GM23338 (cell line): Measurements from ENCODE around the gene ANKMY2. TPM values are rescaled to one million over a fixed set of nuclear protein-coding genes. Genes with fewer than 3 reads are reported as not detected.

Experiments
- ATAC-seq: fragments of 200-7000 bp; cut with Tn5 transposase; 3 replicates; pipeline ENCODE4 v1.9.1; 2020
- DNase-seq: peaks from one replicate; pipeline ENCODE4 v3.0.0-alpha.2; 2015; ENCODE audit warnings: low spot score
- H2AFZ ChIP-seq: fragments of 200-600 bp; sonication (generic); 2 replicates; pipeline ENCODE4 v1.8.0; 2016; ENCODE audit warnings: antibody characterized with exemption, mild to moderate bottlenecking, moderate library complexity
- H3F3A ChIP-seq: fragments of 200-600 bp; sonication (generic); replicated peaks from 2 replicates; pipeline ENCODE4 v1.8.0; 2017; ENCODE audit warnings: antibody characterized with exemption, mixed run types, low read depth
- H3K27ac ChIP-seq: fragments of 200-600 bp; sonication (generic); 2 replicates; pipeline ENCODE4 v1.6.1; 2016; ENCODE audit warnings: low read depth
- H3K27me3 ChIP-seq: fragments of 200-600 bp; sonication (generic); 2 replicates; pipeline ENCODE4 v1.8.0; 2016; ENCODE audit warnings: mild to moderate bottlenecking, mixed run types, moderate library complexity; ENCODE audit not compliant: insufficient read depth
- H3K36me3 ChIP-seq: fragments of 200-600 bp; sonication (generic); 2 replicates; pipeline ENCODE4 v1.8.0; 2016; ENCODE audit warnings: mild to moderate bottlenecking; ENCODE audit not compliant: insufficient read depth
- H3K4me1 ChIP-seq: fragments of 200-600 bp; sonication (generic); 2 replicates; pipeline ENCODE4 v1.8.0; 2016; ENCODE audit warnings: mild to moderate bottlenecking, moderate library complexity; ENCODE audit not compliant: insufficient read depth
- H3K4me2 ChIP-seq: fragments of 200-600 bp; sonication (generic); 2 replicates; pipeline ENCODE4 v1.7.1; 2017; ENCODE audit warnings: mixed run types
- H3K4me3 ChIP-seq: fragments of 200-600 bp; sonication (generic); 2 replicates; pipeline ENCODE4 v1.6.1; 2016; ENCODE audit warnings: mixed run types
- H3K79me2 ChIP-seq: fragments of 200-600 bp; sonication (generic); replicated peaks from 2 replicates; pipeline ENCODE4 v1.8.0; 2017; ENCODE audit warnings: mild to moderate bottlenecking; ENCODE audit not compliant: insufficient read depth
- H3K9me2 ChIP-seq: fragments of 200-600 bp; sonication (generic); 2 replicates; pipeline ENCODE4 v1.8.0; 2017; ENCODE audit not compliant: insufficient read depth
- H4K20me1 ChIP-seq: fragments of 200-600 bp; sonication (generic); replicated peaks from 2 replicates; pipeline ENCODE4 v1.8.0; 2017; ENCODE audit warnings: mild to moderate bottlenecking; ENCODE audit not compliant: insufficient read depth
- H3K27ac Mint-ChIP-seq: 2 replicates; pipeline ENCODE4 v1.8.0; 2020; ENCODE audit warnings: inconsistent platforms, mild to moderate bottlenecking, moderate library complexity, mixed read lengths
- H3K27me3 Mint-ChIP-seq: 3 replicates; pipeline ENCODE4 v1.8.0; 2022; ENCODE audit warnings: low read depth, mild to moderate bottlenecking, moderate library complexity, mixed read lengths, inconsistent platforms; ENCODE audit not compliant: insufficient read depth, poor library complexity
- H3K36me3 Mint-ChIP-seq: 3 replicates; pipeline ENCODE4 v1.8.0; 2021; ENCODE audit warnings: low read depth, mild to moderate bottlenecking, inconsistent platforms, moderate library complexity, mixed read lengths
- H3K4me1 Mint-ChIP-seq: 3 replicates; pipeline ENCODE4 v1.8.0; 2020; ENCODE audit warnings: mild to moderate bottlenecking, inconsistent platforms, mixed read lengths
- H3K4me3 Mint-ChIP-seq: 3 replicates; pipeline ENCODE4 v1.8.0; 2021; ENCODE audit warnings: moderate library complexity, mild to moderate bottlenecking, inconsistent platforms, mixed read lengths
- H3K9me3 Mint-ChIP-seq: 3 replicates; pipeline ENCODE4 v1.8.0; 2020; ENCODE audit warnings: moderate library complexity, mild to moderate bottlenecking, inconsistent platforms, mixed read lengths
- EZH2 ChIP-seq: fragments of 200-600 bp; sonication (generic); IDR thresholded peaks from one replicate; pipeline ENCODE4 v1.8.0; 2017; ENCODE audit warnings: antibody characterized with exemption, mild to moderate bottlenecking, low read depth; ENCODE audit not compliant: unreplicated experiment
- NANOG ChIP-seq: IDR thresholded peaks from 2 replicates; pipeline ENCODE4 v1.6.1; 2016; ENCODE audit warnings: antibody characterized with exemption, borderline replicate concordance
- REST ChIP-seq: IDR thresholded peaks from one replicate; pipeline ENCODE4 v1.6.1; 2018; ENCODE audit warnings: antibody characterized with exemption; ENCODE audit not compliant: unreplicated experiment
- ZNF331 ChIP-seq: fragments of 250-450 bp; sonication (Bioruptor Pico); IDR thresholded peaks from 2 replicates; pipeline ENCODE4 v1.5.0; 2020; ENCODE audit warnings: low read depth, mild to moderate bottlenecking, moderate library complexity
- ZNF462 ChIP-seq: fragments of 250-450 bp; sonication (Bioruptor Pico); IDR thresholded peaks from 2 replicates; pipeline ENCODE4 v1.5.0; 2020; ENCODE audit warnings: mild to moderate bottlenecking, moderate library complexity
- polyA plus RNA-seq: library from polyadenylated mRNA; unstranded; fragments of >200 nt; fragmentation: Nextera tagmentation; extraction: Ambion mirVana; gene quantifications from 2 replicates; pipeline ENCODE4 v1.2.1, GENCODE V29; 2016
- total RNA-seq: library from RNA; depleted of rRNA; stranded (reverse); fragments of >200 nt; shearing (Covaris generic); gene quantifications from 2 replicates; pipeline ENCODE4 v1.2.3, GENCODE V29; 2014

Gene ANKMY2
- total and polyA plus RNA-seq, 2 experiments from 2014 or later, result 4.4 to 9.5 TPM

GRCh38 chr7:16616542-16616941 lies 29.0 kb downstream of the ANKMY2 start (continued):
- no peak for TF ChIP-seq ZNF462
- no peak for TF ChIP-seq EZH2
- no peak for TF ChIP-seq REST
- TF ChIP-seq ZNF331 (CRISPR knock-in tag), result no peak
- no peak for TF ChIP-seq NANOG

- Histone ChIP-seq H3K27me3 (no peaks in the 10 kb centered on the region), H2AFZ (no peak overlapping the region), H3K9me2 (no peaks in the 10 kb centered on the region), H3K4me2 (no peak overlapping the region), H3K4me1 (peaks cover 13% of the 10 kb centered on the region; the same call in 1 of the 2 replicates), H4K20me1 (no peaks in the 10 kb centered on the region), H3F3A (no peaks in the 10 kb centered on the region), H3K79me2 (no peaks in the 10 kb centered on the region), H3K27ac (no peak overlapping the region), H3K36me3 (no peaks in the 10 kb centered on the region), H3K4me3 (no peak overlapping the region)
- Mint-ChIP-seq H3K27ac (no peak overlapping the region), H3K27me3 (no peaks in the 10 kb centered on the region), H3K4me1 (peaks cover 7% of the 10 kb centered on the region), H3K9me3 (no peaks in the 10 kb centered on the region), H3K36me3 (peaks cover 15% of the 10 kb centered on the region; the same call in 2 of the 3 replicates), H3K4me3 (no peak overlapping the region)
- no peak for TF ChIP-seq ZNF331 (CRISPR knock-in tag)
- no peak for ATAC-seq
- DNase-seq, result no peak
Measured at GRCh38 chr7:16616122-16616521, 29.4 kb downstream of the ANKMY2 start.
